Aorta (tissue), 5 donors: ENCODE measurements around the gene DOLK. TPM values are rescaled to one million over a fixed set of nuclear protein-coding genes. Genes with fewer than 3 reads are reported as not detected.
"Not testable (repeated sequence)": the region's sequence is repeated elsewhere in the genome, so short reads cannot be mapped to it uniquely, and the experiment has no call there.

Source experiments
- ATAC-seq: fragments of 200-7000 bp; cut with Tn5 transposase; one replicate; pipeline ENCODE4 v1.9.1; 2022; ENCODE audit warnings: moderate library complexity; ENCODE audit not compliant: low FRiP score
- DNase-seq, 2 donors: peaks; one replicate each; pipeline ENCODE4 v3.0.0-alpha.2; 2020
- H3K27ac ChIP-seq, 2 donors: one replicate each; pipeline ENCODE4 v1.5.1; 2013; ENCODE audit warnings: low read length in 2 of 2, mild to moderate bottlenecking in 2 of 2, moderate library complexity in 2 of 2, control low read depth in 1 of 2, inconsistent platforms in 1 of 2, low read depth in 1 of 2
- H3K27me3 ChIP-seq, 2 donors: one replicate each; pipeline ENCODE4 v1.6.1; 2013; ENCODE audit warnings: control low read depth in 1 of 2, low read length in 1 of 2, mild to moderate bottlenecking in 1 of 2, moderate library complexity in 1 of 2; ENCODE audit not compliant: insufficient read depth in 2 of 2, control insufficient read depth in 1 of 2
- H3K36me3 ChIP-seq, 2 donors: one replicate each; pipeline ENCODE4 v1.6.1; 2013; ENCODE audit warnings: control low read depth in 1 of 2, low read length in 1 of 2, mild to moderate bottlenecking in 1 of 2; ENCODE audit not compliant: insufficient read depth in 2 of 2, control insufficient read depth in 1 of 2
- H3K4me1 ChIP-seq, 2 donors: one replicate each; pipeline ENCODE4 v1.6.1; 2013; ENCODE audit warnings: low read length in 2 of 2, control low read depth in 1 of 2, mild to moderate bottlenecking in 1 of 2, moderate library complexity in 1 of 2; ENCODE audit not compliant: insufficient read depth in 2 of 2, control insufficient read depth in 1 of 2
- H3K4me3 ChIP-seq, 2 donors: one replicate each; pipeline ENCODE4 v1.5.1; 2013; ENCODE audit warnings: low read length in 2 of 2, control low read depth in 1 of 2, mild to moderate bottlenecking in 1 of 2
- H3K9me3 ChIP-seq: one replicate; pipeline ENCODE4 v1.6.1; 2013; ENCODE audit warnings: mild to moderate bottlenecking, low read length; ENCODE audit not compliant: control insufficient read depth
- WGBS, 2 donors: extraction: QIAGEN DNeasy Blood & Tissue Kit; methylation state at CpG; one replicate each; pipeline ENCODE4 v1.1.7; 2013; 5-methylcytosine and 5-hydroxymethylcytosine counted together
- intact Hi-C, 2 donors: fragments of 100-400 bp; cut with DNase I; formaldehyde crosslinking; loops; one replicate each; pipeline versions ENCODE4 v1.14.2 to v1.15.0; 2022
- polyA plus RNA-seq, 2 donors: library from polyadenylated mRNA; stranded (reverse); fragments of 200-250 nt; gene quantifications; one replicate each; pipeline ENCODE4 v1.2.3, GENCODE V29; 2013
- total RNA-seq, 2 donors: library from RNA; stranded (reverse); fragmentation: NEBNext Ultra II Directional; extraction: Animal tissue kit (Norgen Biotek cat#: 25700); gene quantifications; one replicate each; pipeline ENCODE4 v1.2.1, GENCODE V29; 2021
- donor health status: healthy with polysubstance abuse.
- donor health status: Bipolar disorder and iron deficiency.
- donor health status: DM: no; HTN: no; CAD: no.
- donor health status: DM: no; HTN: no; CAD: no.
- donor health status: DM: yes; HTN: yes; CAD: no.

The DOLK gene
- total and polyA plus RNA-seq, 4 donors = 4.3 to 10.7 (median 9.5) TPM

DNA sequence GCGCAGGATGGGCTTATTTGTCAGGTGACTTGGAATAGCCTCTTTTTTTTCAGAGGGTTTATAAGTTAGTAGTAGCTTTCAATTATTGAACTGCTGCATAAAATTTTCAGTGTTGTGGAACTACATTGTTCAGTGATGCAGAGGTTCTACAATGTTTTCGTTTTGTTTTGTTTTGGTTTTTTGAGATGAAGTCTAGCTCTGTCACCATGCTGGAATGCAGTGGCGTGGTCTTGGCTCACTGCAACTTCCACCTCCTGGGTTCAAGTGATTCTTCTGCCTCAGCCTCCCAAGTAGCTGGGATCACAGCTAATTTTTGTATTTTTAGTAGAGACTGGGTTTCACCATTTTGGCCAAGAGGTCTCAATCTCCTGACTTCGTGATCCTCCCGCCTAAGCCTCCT lies 22.1 kb upstream of the DOLK start:
- H3K27me3 ChIP-seq = no peaks in the 10 kb centered on the region
- no peak overlapping the region for H3K27ac ChIP-seq
- no peaks in the 10 kb centered on the region for H3K4me1 ChIP-seq
- intact Hi-C loops = no loop called here
- H3K9me3 ChIP-seq = no peaks in the 10 kb centered on the region
- DNase-seq (no peak), ATAC-seq (no peak)
- H3K4me3 ChIP-seq = no peak overlapping the region
- WGBS, 2 donors = 89 to 91% methylated on average over 5 of the region's 5 CpGs
- peaks cover 0 to 9% of the 10 kb centered on the region in 2 donors for H3K36me3 ChIP-seq

DNA sequence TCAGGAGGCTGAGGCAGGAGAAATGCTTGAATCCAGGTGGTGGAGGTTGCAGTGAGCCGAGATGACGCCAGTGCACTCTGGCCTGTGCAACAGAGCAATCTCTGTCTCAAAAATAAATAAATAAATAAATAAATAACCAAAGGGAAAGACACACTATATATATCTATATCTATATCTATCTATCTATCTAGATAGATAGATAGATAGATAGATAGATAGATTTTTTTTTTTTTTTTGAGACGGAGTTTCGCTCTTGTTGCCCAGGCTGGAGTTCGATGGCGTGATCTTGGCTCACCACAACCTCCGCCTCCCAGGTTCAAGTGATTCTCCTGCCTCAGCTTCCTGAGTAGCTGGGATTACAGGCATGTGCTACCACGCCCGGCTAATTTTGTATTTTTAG lies 14.0 kb upstream of the DOLK start:
- intact Hi-C loops, DNase-seq, H3K4me3 ChIP-seq, ATAC-seq, H3K9me3 ChIP-seq, H3K27me3 ChIP-seq, H3K27ac ChIP-seq, H3K36me3 ChIP-seq, H3K4me1 ChIP-seq: not testable (repeated sequence)
- 95 to 96% methylated on average over 9 of the region's 9 CpGs for WGBS, 2 donors

DNA sequence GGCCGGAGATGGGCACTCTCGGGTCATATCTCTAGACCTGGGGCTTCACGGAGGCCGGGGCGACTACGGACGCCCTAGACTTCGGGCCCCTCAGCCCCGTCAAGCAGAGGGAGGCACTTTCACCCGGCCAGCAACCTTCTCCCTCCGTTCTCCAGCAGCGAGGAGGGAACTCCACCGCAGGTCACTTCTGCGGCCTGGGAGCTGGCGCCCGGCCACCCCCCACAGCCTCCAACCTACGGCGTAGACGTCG lies 201 bp downstream of the DOLK start:
- Histone ChIP-seq H3K4me1 (no peaks in the 10 kb centered on the region), H3K36me3 (no peaks in the 10 kb centered on the region), H3K9me3 (no peaks in the 10 kb centered on the region), H3K4me3 (peak overlapping the region; percentile 20 to 24), H3K27me3 (no peaks in the 10 kb centered on the region), H3K27ac (peak overlapping the region in 1 of 2 donors; percentile 56)
- ATAC-seq (peak; percentile 54), DNase-seq (no peak)
- intact Hi-C loops = loop anchor here in 1 of 2 donors (5.0 kb wide), 2 partner anchors 60 to 90 kb away; partner anchors contain the start of gene MIGA2
- 0 to 1% methylated on average over 20 of the region's 20 CpGs for WGBS, 2 donors

DNA sequence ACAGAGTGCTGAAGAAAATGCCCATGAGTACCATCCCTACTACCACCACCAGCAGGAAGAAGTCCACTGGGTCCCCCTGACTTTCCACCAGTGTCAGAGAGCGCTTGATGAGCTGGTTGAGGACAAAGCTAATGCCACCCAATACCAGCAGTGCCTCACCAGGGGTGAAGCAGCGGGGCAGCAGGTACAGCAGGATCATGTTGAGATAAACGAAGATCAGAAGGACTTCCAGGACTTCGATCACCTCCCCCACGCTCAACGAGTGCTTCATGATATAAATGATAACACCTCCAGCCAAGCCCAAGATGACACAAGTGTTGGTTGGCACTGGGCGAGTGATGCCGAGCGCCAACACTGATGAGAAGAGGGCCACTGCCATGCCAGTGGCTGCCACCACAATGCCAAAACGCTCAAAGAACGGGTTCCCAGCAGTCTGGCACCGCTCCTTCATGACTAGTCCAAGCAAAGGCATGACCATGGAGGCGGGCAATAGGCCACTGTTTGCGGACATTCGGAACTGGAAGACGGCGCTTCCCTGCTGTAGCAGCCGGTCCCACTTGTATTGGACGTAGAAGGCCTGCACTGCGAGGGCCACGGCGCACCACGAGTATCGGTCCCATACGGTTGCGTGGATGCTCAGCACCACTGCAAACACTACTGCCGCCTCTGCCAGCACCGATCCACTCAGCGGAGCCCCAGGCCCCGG lies 679 bp downstream of the DOLK start:
- Histone ChIP-seq H3K27me3 (no peaks in the 10 kb centered on the region), H3K4me3 (peak overlapping the region; percentile 20 to 24), H3K4me1 (no peaks in the 10 kb centered on the region), H3K9me3 (no peaks in the 10 kb centered on the region), H3K27ac (peak overlapping the region in 1 of 2 donors; percentile 56), H3K36me3 (no peaks in the 10 kb centered on the region)
- peak; percentile 31 for ATAC-seq
- peak; percentile 51 to 83 for DNase-seq
- intact Hi-C loops = loop anchor here in 1 of 2 donors (5.0 kb wide), 2 partner anchors 61 to 91 kb away; partner anchors contain the start of gene MIGA2
- 15 to 16% methylated on average over 30 of the region's 30 CpGs for WGBS, 2 donors

DNA sequence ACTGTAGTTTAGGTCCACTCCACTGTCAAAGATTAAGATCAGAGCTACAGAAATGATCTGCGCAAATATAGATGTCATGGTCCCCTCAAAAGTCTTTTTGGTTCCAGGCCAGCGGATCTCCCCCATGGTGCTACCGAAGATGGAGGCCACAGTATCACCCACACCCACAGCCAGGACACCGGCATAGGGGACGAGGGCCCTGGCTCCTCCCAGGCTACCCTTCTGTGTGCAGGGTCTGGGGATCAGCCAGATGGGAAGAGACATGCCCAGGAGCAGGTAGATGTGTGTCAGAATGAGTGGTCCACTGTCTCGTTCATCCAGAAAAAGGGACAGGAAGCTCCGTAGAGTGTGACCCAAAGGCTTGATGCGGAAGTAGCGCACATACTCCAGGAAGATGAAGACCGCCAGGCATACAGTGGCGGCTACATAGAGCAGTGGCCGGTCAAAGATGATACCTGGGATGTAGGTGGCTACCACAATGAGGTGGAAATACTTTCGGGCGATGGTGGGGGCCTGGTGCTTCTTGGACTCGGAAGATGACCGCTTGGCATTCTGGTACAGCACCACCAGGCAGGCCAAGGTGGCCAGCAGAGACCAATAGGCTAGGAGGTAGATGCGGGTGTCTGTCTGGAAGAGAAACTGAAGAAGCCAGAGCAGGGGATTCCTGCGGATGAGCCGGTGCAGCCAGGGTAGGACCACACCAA lies 1.5 kb downstream of the DOLK start:
- no peak overlapping the region for H3K4me3 ChIP-seq
- peak in 1 of 2 donors; percentile 60 for DNase-seq
- no peaks in the 10 kb centered on the region for H3K4me1 ChIP-seq
- no peaks in the 10 kb centered on the region for H3K27me3 ChIP-seq
- no peak for ATAC-seq
- H3K9me3 ChIP-seq = no peaks in the 10 kb centered on the region
- 97% methylated on average over 19 of the region's 19 CpGs for WGBS, 2 donors
- intact Hi-C loops = loop anchor here in 1 of 2 donors (5.0 kb wide), 2 partner anchors 61 to 91 kb away; partner anchors contain the start of gene MIGA2
- H3K27ac ChIP-seq = no peak overlapping the region
- H3K36me3 ChIP-seq = no peaks in the 10 kb centered on the region

DNA sequence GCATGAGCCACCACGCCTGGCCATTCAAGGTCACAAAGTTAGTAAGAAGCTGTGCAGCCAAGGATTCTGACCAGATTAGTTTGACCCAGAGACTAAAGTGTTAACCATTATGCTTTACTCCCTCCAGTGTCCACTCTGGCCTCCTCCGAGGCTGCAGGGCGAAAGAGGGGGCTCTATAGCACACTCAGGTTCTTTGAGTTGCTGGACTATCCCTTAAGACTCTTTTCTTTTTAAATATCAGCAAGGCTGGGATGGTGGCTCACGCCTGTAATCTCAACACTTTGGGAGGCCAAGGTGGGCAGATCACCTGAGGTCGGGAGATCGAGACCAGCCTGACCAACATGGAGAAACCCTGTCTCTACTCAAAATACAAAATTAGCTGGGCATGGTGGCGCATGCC lies 2.4 kb downstream of the DOLK start:
- DNase-seq = peak in 1 of 2 donors; percentile 47
- not testable (repeated sequence) for H3K4me1 ChIP-seq, H3K36me3 ChIP-seq, H3K27me3 ChIP-seq, H3K9me3 ChIP-seq, H3K4me3 ChIP-seq, ATAC-seq, H3K27ac ChIP-seq
- 90% methylated on average over 7 of the region's 7 CpGs for WGBS, 2 donors
- intact Hi-C loops = loop anchor here in 1 of 2 donors (5.0 kb wide), 2 partner anchors 62 to 92 kb away; partner anchors contain the start of gene MIGA2

DNA sequence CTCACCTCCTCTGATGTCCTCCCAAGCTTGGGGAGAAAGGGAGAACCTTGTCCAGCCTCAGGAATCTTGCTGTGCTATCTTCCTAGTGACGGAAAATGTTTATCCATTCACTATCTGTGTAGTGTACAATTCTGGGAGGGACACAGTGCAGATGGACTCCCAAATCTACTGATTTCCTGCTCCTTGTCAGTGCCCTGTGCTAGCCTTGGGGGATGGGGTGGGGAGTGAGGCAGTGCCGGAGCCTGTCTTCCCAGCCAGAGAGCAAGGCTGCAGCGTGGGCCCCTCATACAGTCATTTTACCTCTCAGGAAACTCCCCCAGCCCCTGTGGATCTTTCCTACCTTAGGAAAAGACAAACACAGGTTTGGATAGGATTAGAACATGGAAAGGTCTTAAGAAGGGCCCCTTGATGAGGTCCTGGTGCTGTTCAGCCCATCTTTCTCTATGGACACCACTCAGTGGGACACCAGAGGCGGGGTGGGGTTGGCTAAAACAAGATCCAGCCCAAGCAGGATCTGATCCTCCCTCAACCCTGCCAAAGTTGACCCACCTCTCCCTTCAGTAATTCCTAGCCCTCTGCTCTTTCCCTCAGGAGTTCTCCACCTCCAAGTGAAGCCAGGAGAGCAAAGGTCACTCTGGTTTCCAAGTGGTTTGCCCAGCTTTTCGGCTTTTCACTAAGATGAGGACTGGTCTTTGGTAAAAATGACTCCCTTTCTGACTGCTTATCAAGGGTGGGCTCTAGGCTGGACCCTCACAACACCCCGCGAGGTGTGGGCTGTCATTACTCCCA lies 3.4 kb downstream of the DOLK start:
- H3K36me3 ChIP-seq = no peaks in the 10 kb centered on the region

DNA sequence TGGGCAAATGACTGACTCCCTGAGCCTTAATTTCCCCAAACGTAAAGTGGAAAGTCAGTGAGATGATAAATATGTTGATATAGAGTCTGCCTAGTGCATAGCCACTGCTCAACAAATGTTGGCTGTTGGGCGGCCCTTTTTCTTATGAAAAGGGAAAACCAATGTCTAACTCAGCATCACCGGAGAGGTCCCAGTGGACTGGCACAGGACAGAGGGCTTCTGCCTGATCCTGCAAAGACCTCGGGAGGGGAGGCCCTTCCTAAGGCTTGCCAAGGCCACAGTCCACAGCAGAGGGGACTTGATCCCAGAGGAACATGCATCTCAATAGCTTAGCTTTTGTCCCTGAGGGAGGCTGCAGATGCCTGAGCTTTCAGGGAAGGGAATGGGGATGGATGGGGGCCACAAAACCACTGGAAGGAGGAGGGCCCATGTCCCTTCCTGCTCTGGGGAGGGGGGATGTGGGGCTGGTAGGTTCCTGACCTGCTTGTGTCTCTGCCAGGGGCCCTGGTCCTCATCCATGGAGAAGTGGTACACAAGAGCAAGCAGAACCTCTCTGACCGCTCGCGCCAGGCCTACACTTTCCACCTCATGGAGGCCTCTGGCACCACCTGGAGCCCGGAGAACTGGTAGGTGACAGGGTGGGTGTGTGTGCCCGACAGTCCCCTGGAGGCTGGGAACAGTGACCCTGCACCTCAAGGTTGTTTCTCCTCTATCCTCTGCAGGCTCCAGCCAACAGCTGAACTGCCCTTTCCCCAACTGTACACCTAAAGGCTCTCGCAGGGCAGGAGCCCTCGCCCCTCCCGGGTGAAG lies 6.3 kb downstream of the DOLK start:
- ATAC-seq = peak; percentile 17
- Histone ChIP-seq H3K4me1 (no peaks in the 10 kb centered on the region), H3K27ac (no peak overlapping the region), H3K4me3 (no peak overlapping the region), H3K9me3 (no peaks in the 10 kb centered on the region), H3K27me3 (no peaks in the 10 kb centered on the region), H3K36me3 (no peaks in the 10 kb centered on the region)
- peak in 1 of 2 donors; percentile 66 for DNase-seq
- intact Hi-C loops = no loop called here
- 82 to 83% methylated on average over 12 of the region's 12 CpGs for WGBS, 2 donors

More for the DNA sequence above, 3.4 kb downstream of the DOLK start:
- Histone ChIP-seq H3K9me3 (no peaks in the 10 kb centered on the region), H3K27me3 (no peaks in the 10 kb centered on the region), H3K4me3 (no peak overlapping the region), H3K27ac (no peak overlapping the region), H3K4me1 (no peaks in the 10 kb centered on the region)
- intact Hi-C loops = no loop called here
- WGBS, 2 donors = 93 to 94% methylated on average over 7 of the region's 7 CpGs
- no peak for ATAC-seq
- peak in 1 of 2 donors; percentile 42 for DNase-seq
